Endothelial cell of umbilical vein (primary cell): Measurements from ENCODE around the gene MPV17. TPM values are rescaled to one million over a fixed set of nuclear protein-coding genes. Genes with fewer than 3 reads are reported as not detected.

Experiments
- BruUV-seq: library from RNA; stranded (reverse); fragments of 400-500 nt; replicated peaks from 2 replicates; lab custom pipeline; 2021; lab: Mats Ljungman, UMichigan
- CTCF ChIA-PET: fragments of 300-600, 350-600 bp; sonication (Branson Sonifier 250); formaldehyde crosslinking; loops from one replicate; lab custom pipeline; 2021; ENCODE audit warnings: antibody characterized with exemption, inconsistent platforms; lab: Charles Lee
- POLR2A ChIA-PET: fragments of 300-600, 350-600 bp; sonication (Branson Sonifier 250); formaldehyde crosslinking; loops from one replicate; lab custom pipeline; 2021; ENCODE audit warnings: antibody characterized with exemption, inconsistent platforms; lab: Charles Lee
- DNase-seq: peaks from one replicate; pipeline ENCODE4 v3.0.0-alpha.2; 2011; ENCODE audit warnings: low read depth, low spot score
- FAIRE-seq: peaks from 2 replicates; lab custom pipeline; 2011; peaks lifted over from hg19 to GRCh38; lab: Jason Lieb, UNC
- H2AFZ ChIP-seq: 2 replicates; pipeline ENCODE4 v1.6.0; 2012; ENCODE audit warnings: low read depth, low read length, control low read depth, inconsistent platforms
- H3K27ac ChIP-seq: 2 replicates; pipeline ENCODE4 v1.5.1; 2011; ENCODE audit warnings: low read depth, mild to moderate bottlenecking, control low read depth, low read length, moderate library complexity; ENCODE audit not compliant: insufficient read depth
- H3K27me3 ChIP-seq, 2 experiments: 2 replicates each; pipeline versions ENCODE4 v1.6.0 to v1.6.1; 2011; ENCODE audit warnings: low read length in 2 of 2, mixed read lengths in 1 of 2; ENCODE audit not compliant: control insufficient read depth in 2 of 2, insufficient read depth in 2 of 2
- H3K36me3 ChIP-seq, 2 experiments: 2 replicates in 1 of 2; 3 replicates in 1 of 2; pipeline ENCODE4 v1.5.1; 2011; ENCODE audit warnings: low read length in 2 of 2, mild to moderate bottlenecking in 1 of 2, moderate library complexity in 1 of 2; ENCODE audit not compliant: control insufficient read depth in 2 of 2, insufficient read depth in 2 of 2; ENCODE audit errors: extremely low read depth in 1 of 2
- H3K4me1 ChIP-seq: 3 replicates; pipeline ENCODE4 v1.5.1; 2011; ENCODE audit warnings: mild to moderate bottlenecking, low read length; ENCODE audit not compliant: control insufficient read depth, insufficient read depth; ENCODE audit errors: extremely low read depth
- H3K4me2 ChIP-seq: 2 replicates; pipeline ENCODE4 v1.6.1; 2011; ENCODE audit warnings: low read length, control low read depth, mixed read lengths; ENCODE audit not compliant: insufficient read depth
- H3K4me3 ChIP-seq, 3 experiments: fragments of 200-600 bp in 1 of 3; sonication (generic), shearing (Covaris generic) in 1 of 3; replicated peaks in 1 of 3; 2 replicates each; pipeline ENCODE4 v1.5.1; 2011 to 2016; ENCODE audit warnings: control low read depth in 3 of 3, low read length in 3 of 3, mild to moderate bottlenecking in 2 of 3, inconsistent platforms in 1 of 3, low read depth in 1 of 3, moderate library complexity in 1 of 3; ENCODE audit not compliant: insufficient read depth in 1 of 3
- H3K79me2 ChIP-seq: 2 replicates; pipeline ENCODE4 v1.6.0; 2012; ENCODE audit warnings: low read length, inconsistent platforms; ENCODE audit not compliant: control insufficient read depth, insufficient read depth
- H3K9ac ChIP-seq: replicated peaks from 2 replicates; pipeline ENCODE3; 2011; ENCODE audit warnings: low read length, control low read depth; ENCODE audit not compliant: insufficient read depth; ENCODE audit errors: extremely low read depth
- H3K9me1 ChIP-seq: replicated peaks from 3 replicates; pipeline ENCODE4 v1.6.0; 2011; ENCODE audit warnings: mild to moderate bottlenecking, low read length; ENCODE audit not compliant: control insufficient read depth, insufficient read depth; ENCODE audit errors: extremely low read depth
- H3K9me3 ChIP-seq: replicated peaks from 2 replicates; pipeline ENCODE4 v1.5.1; 2012; ENCODE audit warnings: low read length, inconsistent platforms; ENCODE audit not compliant: control insufficient read depth, insufficient read depth
- H4K20me1 ChIP-seq: replicated peaks from 2 replicates; pipeline ENCODE3; 2011; ENCODE audit warnings: mild to moderate bottlenecking, low read length; ENCODE audit not compliant: control insufficient read depth, insufficient read depth; ENCODE audit errors: extremely low read depth
- CTCF ChIP-seq, 2 donors: IDR thresholded peaks; 1 replicate in 1 of 2; 2 replicates in 1 of 2; pipeline ENCODE4 v1.5.1; 2011; ENCODE audit warnings: low read length in 2 of 2, mild to moderate bottlenecking in 2 of 2, moderate library complexity in 2 of 2, control low read depth in 1 of 2, inconsistent platforms in 1 of 2, low read depth in 1 of 2; ENCODE audit not compliant: insufficient read depth in 1 of 2; ENCODE audit errors: extremely low read depth in 1 of 2
- EZH2 ChIP-seq: IDR thresholded peaks from 2 replicates; pipeline ENCODE4 v1.6.1; 2012; ENCODE audit warnings: borderline replicate concordance, low read depth, mild to moderate bottlenecking, moderate library complexity, low read length, inconsistent platforms; ENCODE audit not compliant: severe bottlenecking
- FOS ChIP-seq: IDR thresholded peaks from 2 replicates; pipeline ENCODE4 v1.6.1; 2011; ENCODE audit warnings: mild to moderate bottlenecking, low read length, moderate library complexity, borderline replicate concordance; ENCODE audit not compliant: insufficient read depth
- GATA2 ChIP-seq: IDR thresholded peaks from 2 replicates; pipeline ENCODE4 v1.7.0; 2011; ENCODE audit warnings: low read depth, mild to moderate bottlenecking, moderate library complexity, mixed read lengths, low read length; ENCODE audit not compliant: insufficient read length, insufficient read depth
- JUN ChIP-seq: IDR thresholded peaks from 2 replicates; pipeline ENCODE4 v1.6.1; 2011; ENCODE audit warnings: borderline replicate concordance, low read depth; ENCODE audit not compliant: insufficient read length, insufficient read depth
- MAX ChIP-seq: IDR thresholded peaks from 2 replicates; pipeline ENCODE4 v1.6.1; 2011; ENCODE audit not compliant: insufficient read depth, insufficient read length
- dilution Hi-C: fragments of 300-500 bp; cut with MboI; formaldehyde crosslinking; loops from one replicate; pipeline ENCODE4 v1.15.0; 2019; ENCODE audit warnings: low sequenced_read_pairs; ENCODE audit not compliant: extremely low pct_ligation_motif_present
- intact Hi-C: fragments of 100-400 bp; cut with micrococcal nuclease; formaldehyde crosslinking; loops from one replicate; pipeline ENCODE4 v1.10.0; 2022
- polyA plus RNA-seq, 4 experiments: library from polyadenylated mRNA; depleted of rRNA in 3 of 4; stranded (reverse) in 3 of 4; unstranded in 1 of 4; fragments of >200 nt; gene quantifications; 2 replicates each; pipeline versions ENCODE4 v1.2.1 to v1.2.3, GENCODE V29; 2011 to 2012; ENCODE audit warnings: missing spikeins in 1 of 4
- total RNA-seq: library from RNA; stranded (reverse); gene quantifications from 2 replicates; pipeline ENCODE4 v1.2.3, GENCODE V29; 2021

Gene MPV17
- total and polyA plus RNA-seq, 2 donors (not counting 3 experiments of a cell fraction or from before 2014, with no cell fraction given): 74.7 to 267 TPM

DNA sequence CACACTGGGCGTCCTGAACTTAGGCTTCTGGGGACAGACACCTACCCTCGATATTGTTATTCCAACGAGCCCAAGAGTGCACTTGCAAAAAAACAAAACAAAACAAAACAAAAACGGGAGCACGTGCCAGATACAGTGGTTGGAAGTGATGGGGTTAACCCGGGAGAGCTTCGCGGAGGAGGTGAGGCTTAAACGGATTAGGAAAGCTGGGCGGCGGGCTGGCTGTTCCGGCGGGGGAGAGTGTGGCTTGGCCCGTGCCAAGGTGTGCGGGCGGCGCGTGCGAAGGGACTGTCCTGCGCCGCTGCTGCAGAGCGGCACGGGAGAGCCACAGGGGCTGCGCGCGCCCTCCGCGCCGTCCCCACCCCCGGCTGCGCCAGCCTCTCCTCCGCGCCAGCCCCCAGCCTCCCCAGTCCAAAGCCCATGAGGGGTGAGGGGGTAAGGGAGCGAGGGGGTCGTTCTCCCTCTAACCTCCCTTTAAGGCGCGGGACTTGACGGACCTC lies 58.6 kb downstream of the MPV17 start:
- Histone ChIP-seq H3K9me3 (no peaks in the 10 kb centered on the region), H3K27me3 (peaks cover 16 to 40% of the 10 kb centered on the region in 2 experiments), H3K4me1 (peaks cover 22% of the 10 kb centered on the region), H3K79me2 (no peaks in the 10 kb centered on the region), H3K27ac (no peak overlapping the region), H3K36me3 (no peaks in the 10 kb centered on the region), H3K4me3 (peak overlapping the region in 2 of 3 experiments; percentile 32 to 82), H3K9me1 (no peaks in the 10 kb centered on the region), H3K9ac (peak overlapping the region; percentile 25), H2AFZ (peak overlapping the region; percentile 90), H4K20me1 (no peaks in the 10 kb centered on the region), H3K4me2 (peak overlapping the region; percentile 37)
- intact Hi-C loops (loop anchor here (2.0 kb wide), 1 partner anchor 24 kb away; no protein-coding TSS in a partner anchor), dilution Hi-C loops (no loop called here)
- no TSS peak for BruUV-seq
- DNase-seq (peak; percentile 30), FAIRE-seq (no peak)
- TF ChIP-seq JUN: no peak
- no peak for TF ChIP-seq MAX
- TF ChIP-seq EZH2: peak; percentile 55
- no peak for TF ChIP-seq CTCF (IDR thresholded peaks at IDR 0.05; ENCODE audit: extremely low read depth in 1 of 2, insufficient read depth in 1 of 2, low read depth in 1 of 2, low read length in 2 of 2)
- no peak for TF ChIP-seq GATA2
- no peak for TF ChIP-seq FOS
- POLR2A ChIA-PET: interaction anchor here (1.5 kb wide), 1 partner anchor 29 kb away, joined by 3 read pairs; no protein-coding TSS in a partner anchor
- CTCF ChIA-PET: interaction anchor here (1.1 to 6.9 kb wide), 9 partner anchors 8 to 129 kb away, joined by 3 to 143 read pairs (median 5); partner anchors contain the start of genes PREB and TRIM54
